Measurements from ENCODE around the gene MRPL40.
"Not testable (repeated sequence)": the region's sequence is repeated elsewhere in the genome, so short reads cannot be mapped to it uniquely, and the experiment has no call there.

MRPL40 gene

DNA sequence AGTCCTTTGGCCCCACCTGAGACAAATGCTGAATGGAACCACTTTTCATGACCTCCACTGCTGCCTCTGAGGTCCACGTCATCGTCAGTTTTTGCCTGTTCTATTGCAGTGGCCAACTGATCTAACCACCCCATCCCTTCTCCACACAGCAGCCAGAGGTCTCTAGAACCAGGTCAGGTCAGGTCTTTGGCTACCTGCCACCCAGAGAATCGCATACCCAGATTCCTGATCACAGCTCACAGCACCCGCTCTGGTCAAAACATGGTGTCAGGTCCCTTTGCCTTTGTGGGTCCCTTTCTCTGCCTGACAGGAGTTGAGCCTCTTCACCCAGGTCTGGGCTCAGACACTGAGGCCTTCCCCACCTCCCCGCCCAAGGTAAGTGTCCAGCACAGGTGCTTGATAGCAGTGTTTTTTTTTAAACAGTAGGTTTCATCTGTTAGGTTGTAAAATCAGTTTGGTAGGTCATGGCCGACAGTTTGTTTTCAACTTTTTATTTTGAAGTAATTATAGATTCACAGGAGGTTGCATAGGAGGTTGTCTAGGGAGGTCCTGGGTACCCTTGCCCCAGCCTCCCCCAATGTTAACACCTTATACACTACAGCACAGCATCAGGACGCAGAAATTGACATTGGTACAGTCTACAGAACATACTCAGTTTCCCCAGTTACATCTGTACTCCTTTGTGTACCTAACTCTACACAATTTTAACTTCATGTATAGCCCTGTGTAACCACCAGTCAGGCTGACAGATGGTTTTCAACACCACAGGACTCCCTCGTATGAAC, 8.3 kb downstream of the MRPL40 start:
- DNase-seq (ENCODE audit: low read depth), result no peak

DNA sequence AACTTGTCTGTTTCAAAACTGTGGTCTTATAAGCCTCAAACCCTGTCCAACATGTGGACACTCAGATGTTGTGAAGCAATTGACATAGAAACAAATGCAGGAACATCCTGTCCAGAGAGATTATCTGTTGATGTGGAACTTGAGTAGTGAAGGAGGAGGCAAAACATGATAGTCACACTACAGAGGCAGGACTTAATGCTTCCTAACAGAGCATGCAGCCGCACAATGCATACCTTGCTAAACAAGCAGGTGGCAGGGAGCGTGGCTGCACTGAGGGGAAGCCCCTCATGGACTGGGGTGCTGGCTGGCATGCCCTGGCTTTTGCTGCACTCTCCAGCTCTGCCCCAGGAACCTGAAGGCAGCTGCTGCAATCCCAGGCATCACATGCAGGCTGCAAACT, 9.8 kb downstream of the MRPL40 start:
- no peak for DNase-seq (ENCODE audit: low read depth)

- no peak for DNase-seq (ENCODE audit: low read depth)
Observed at GRCh38 chr22:19443544-19444211, 11.3 kb downstream of the MRPL40 start.

GRCh38 chr22:19445279-19445982, 13.1 kb downstream of the MRPL40 start:
- not testable (repeated sequence) for DNase-seq (ENCODE audit: low read depth)

DNA sequence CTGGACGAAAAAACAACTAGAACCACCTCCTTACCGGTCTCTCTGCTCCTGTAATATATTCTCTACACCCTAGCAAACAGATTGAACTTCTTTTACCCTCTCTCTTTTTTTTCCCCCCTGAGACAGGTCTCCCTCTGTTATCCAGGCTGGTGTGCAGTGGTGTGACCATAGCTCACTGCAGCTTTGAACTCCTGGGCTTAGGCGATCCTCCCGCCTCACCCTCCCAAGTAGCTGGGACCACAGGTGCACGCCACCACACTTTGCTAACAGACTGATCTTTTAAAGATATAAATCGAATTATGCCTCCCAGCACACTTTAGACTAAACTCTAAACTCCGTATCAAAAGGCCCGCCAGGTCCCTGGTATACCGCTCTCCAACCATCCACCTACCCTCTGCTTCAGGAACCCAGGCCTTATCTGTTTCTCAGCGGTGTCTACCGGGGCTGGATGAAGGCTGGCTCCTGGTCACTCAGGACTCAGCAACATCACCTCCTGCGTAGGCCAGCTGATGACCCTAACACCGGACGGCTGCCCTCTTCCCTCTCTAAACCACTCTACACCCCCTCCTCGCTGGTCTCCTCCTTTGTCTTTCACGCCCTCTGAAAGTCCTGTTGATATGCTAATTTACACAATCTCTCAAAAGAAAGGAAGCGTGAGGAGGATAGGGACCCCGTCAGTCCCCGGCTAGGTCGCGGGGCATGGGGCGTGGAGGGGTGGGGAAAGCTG, 14.4 kb downstream of the MRPL40 start:
- DNase-seq (ENCODE audit: low read depth), result no peak

DNA sequence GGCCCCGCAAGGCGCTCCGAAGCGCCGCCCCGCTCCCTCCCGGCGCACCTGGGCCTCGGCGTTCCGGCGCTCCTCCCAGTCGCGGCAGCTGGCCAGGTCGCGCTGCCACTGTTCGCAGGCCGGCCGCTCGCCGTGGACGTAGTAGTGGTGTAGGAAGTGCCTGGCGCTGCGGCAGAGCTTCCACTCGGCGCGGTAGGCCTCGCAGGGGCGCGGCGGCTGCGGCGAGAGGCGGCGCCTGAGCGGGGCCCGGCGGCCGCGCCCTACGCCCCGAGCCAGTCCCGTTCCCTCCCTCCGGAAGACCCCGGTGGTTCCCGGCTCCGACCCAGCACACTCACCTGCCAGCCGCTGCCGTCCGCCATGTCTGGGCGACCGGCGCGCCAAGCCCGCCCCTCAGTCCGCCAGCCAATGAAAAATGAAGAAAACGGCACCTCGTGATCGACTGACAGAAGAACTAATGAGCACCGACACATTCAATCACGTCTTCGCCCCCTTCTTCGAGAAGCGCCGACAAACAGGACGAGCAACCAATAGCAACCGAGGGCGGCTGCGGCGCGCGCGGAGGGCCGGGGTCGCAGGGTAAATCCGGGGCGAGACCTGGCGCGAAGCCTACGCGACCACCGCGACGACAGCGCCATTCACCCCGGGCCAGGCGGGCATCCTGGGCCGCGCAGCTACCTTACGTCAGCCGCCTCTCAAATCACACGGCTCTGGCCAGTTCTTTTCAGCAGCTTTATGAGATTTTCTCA, 15.2 kb downstream of the MRPL40 start, which contains the start of gene C22orf39:
Gene C22orf39, minus strand, starts transcription at position 382 of the 746 bp plus-strand sequence. Its CDS starts 23 bp downstream, at position 359.
- peak; percentile 82 for DNase-seq (ENCODE audit: low read depth)

GRCh38 chr22:19448076-19448607, 15.8 kb downstream of the MRPL40 start:
- no peak for DNase-seq (ENCODE audit: low read depth)

- DNase-seq (ENCODE audit: low read depth), result no peak
Observed at GRCh38 chr22:19448739-19449421, 16.5 kb downstream of the MRPL40 start.

DNA sequence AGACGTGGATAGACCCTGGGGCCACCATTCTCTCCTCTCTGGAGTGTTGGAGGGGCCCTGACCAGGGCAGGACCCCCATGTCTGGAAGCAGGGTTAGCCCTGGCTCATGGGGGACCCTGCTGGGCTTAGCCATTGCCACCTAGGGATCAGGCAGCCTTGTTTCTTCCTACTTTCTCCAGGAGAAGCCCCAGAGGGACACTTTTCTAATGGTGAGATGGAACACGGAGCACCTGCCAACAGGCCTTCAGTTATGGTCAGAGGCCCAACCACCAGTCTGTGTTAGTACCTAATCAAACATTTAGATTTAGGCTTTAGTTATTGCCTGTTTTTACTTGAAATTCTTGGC, 17.1 kb downstream of the MRPL40 start:
- no peak for DNase-seq (ENCODE audit: low read depth)

DNA sequence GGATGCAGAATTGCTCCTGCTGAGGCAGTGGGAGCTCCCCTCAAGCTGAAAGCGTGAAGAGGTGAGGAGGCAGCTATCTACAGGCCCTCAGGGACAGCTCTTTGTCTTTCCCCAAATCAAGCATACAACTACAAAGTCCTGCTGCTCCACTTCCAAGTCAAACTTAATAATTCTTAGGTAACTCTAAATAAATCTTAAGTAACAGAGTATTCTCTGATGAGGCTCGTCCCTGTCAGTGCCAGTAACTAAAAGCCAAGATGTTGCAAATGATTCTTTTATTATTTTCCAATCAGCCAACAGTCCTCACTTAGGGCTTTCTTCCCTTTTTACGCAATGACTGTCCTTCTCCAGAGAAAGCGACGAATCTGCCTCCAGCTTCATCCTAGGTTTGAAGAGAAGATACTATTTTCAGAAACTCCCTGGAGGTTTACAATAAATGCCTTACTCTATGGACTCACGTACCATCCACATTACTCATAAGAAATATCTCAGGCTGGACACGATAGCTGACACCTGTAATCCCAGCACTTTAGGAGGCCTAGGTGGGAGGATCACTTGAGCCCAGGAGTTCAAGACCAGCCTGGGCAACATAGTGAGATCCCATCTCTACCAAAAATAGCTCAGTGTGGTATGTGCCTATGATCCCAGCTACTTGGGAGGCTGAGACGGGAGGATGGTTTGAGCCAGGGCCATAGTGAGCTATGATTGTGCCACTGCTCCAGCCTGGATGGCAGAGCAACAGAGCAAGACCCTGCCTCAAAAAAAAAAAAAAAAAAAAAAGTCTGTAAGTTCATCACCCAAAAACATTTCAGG, 18.2 kb downstream of the MRPL40 start:
- no peak for DNase-seq (ENCODE audit: low read depth)

GRCh38 chr22:19451570-19451969, 19.2 kb downstream of the MRPL40 start:
- no peak for DNase-seq (ENCODE audit: low read depth)

DNA sequence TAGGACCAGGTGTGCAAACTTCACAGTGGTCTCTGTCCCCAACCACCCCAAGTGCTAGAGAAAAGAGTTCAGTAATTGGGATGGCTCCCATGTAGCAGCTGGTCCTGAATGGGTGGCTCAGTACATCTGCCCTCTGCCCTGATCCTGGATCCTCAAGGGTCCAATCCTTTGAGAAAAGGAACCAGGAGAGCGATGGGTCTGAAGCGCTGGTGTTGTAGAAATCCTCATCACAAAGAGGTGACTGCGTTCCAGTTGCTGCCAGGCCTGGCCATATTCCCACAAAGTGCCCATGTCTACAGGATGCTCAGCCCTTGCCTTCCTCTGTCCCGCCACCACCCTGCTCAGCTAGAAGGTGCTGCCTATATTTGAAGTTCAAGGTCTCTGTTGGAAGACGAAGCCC, 21.4 kb downstream of the MRPL40 start:
- no peak for DNase-seq (ENCODE audit: low read depth)

DNA sequence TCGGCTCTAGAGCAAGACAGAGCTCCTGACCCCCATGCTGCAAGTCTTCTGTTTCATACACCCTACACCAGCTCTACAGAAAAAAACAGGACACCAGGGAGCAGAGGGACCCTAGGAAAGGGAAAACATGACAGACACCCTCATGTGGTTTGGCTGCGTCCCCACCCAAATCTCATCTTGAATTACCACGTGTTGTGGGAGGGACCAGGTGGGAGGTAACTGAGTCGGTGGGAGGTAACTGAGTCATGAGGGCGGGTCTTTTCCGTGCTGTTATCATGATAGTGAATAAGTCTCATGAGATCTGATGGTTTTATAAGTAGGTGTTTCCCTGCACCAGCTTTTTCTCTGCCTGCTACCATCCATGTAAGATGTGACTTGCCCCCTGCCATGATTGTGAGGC, 21.8 kb downstream of the MRPL40 start:
- DNase-seq (ENCODE audit: low read depth), result no peak

GRCh38 chr22:19455033-19455432, 22.7 kb downstream of the MRPL40 start:
- DNase-seq (ENCODE audit: low read depth), result no peak

- no peak for DNase-seq (ENCODE audit: low read depth)
Observed at GRCh38 chr22:19455585-19456370, 23.4 kb downstream of the MRPL40 start.

DNA sequence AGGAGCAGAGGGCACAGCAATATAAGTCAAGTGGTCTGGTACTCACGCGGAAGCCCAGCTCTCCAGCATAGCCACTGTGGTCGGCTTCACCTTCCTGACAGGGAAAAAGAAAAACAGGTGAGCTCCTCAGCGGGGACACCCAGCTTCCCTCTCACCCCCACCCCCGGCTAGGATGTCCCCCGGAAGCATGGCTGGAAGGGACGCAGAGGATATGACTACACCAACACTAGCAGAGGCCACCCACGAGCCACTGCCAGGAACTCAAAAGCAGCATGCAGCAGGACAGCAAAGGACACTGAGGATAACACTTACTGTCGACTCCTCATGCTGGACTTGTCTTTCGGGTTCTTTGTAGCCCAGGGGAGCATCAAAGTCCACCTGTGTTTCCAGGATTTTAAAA, 24.2 kb downstream of the MRPL40 start:
- no peak for DNase-seq (ENCODE audit: low read depth)

DNA sequence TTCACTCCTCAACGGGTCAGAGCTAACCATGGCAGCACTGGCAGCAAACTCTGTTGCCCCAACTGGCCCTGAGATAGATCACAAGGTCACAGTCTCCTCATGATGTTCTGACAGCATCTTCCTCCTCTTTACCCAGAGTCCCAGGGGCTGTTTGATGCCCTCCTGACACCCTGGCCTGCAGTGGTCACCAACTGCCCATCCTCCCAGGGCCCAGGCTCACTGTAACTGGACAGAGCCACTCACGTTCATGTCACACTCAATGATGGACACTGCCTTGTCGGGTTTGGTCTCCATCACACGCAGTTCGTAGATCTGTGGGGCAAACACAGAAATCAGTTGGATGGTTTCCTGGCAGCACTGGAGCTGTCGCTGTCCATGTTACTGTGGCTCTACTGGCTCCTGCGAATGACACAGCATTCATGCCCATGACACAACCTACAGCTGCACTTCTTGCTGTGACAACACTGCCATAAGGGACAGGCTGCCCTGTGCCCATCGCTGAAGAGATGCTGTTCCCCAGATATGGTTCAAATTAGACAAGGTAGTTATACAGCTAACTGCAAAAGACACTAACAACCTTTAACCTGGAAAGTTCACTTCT, 25.6 kb downstream of the MRPL40 start:
- DNase-seq (ENCODE audit: low read depth), result no peak

- DNase-seq (ENCODE audit: low read depth), result no peak
Observed at GRCh38 chr22:19460036-19460435, 27.7 kb downstream of the MRPL40 start.

- DNase-seq (ENCODE audit: low read depth), result no peak
Observed at GRCh38 chr22:19461506-19461905, 29.2 kb downstream of the MRPL40 start.

Measured in activated T-helper 1 cell treated with Interleukin-2 at 50 U/mL for 16 hours (primary cell).